CD8-positive, alpha-beta memory T cell (primary cell): ENCODE data around the gene DENND1A. TPM values are rescaled to one million over a fixed set of nuclear protein-coding genes. Genes with fewer than 3 reads are reported as not detected.
"Not testable (repeated sequence)": the region's sequence is repeated elsewhere in the genome, so short reads cannot be mapped to it uniquely, and the experiment has no call there.

ENCODE experiments used
- CTCF ChIA-PET: fragments of 350-600 bp; sonication (Branson Sonifier 250); formaldehyde crosslinking; loops from one replicate; lab custom pipeline; 2021; ENCODE audit warnings: antibody characterized with exemption; lab: Charles Lee
- POLR2A ChIA-PET: fragments of 350-600 bp; sonication (Branson Sonifier 250); formaldehyde crosslinking; loops from one replicate; lab custom pipeline; 2021; ENCODE audit warnings: antibody characterized with exemption; lab: Charles Lee
- DNase-seq, 5 donors: peaks; one replicate each; pipeline versions ENCODE4 v3.0.0 to v3.0.0-alpha.2; 2020 to 2022; ENCODE audit warnings: mixed read lengths in 1 of 5
- H3K27ac ChIP-seq: one replicate; pipeline ENCODE4 v1.7.0; 2013; ENCODE audit warnings: low read depth, mild to moderate bottlenecking, low read length, moderate library complexity
- H3K27me3 ChIP-seq: 2 replicates; pipeline ENCODE4 v1.7.0; 2013; ENCODE audit warnings: low read length, mild to moderate bottlenecking; ENCODE audit not compliant: insufficient read depth, poor library complexity, severe bottlenecking
- H3K36me3 ChIP-seq: 2 replicates; pipeline ENCODE4 v1.7.0; 2013; ENCODE audit warnings: mild to moderate bottlenecking, low read length, moderate library complexity; ENCODE audit not compliant: insufficient read depth
- H3K4me1 ChIP-seq: 2 replicates; pipeline ENCODE4 v1.7.0; 2013; ENCODE audit warnings: mild to moderate bottlenecking, low read length, moderate library complexity; ENCODE audit not compliant: insufficient read depth
- H3K4me3 ChIP-seq: 2 replicates; pipeline ENCODE4 v1.7.0; 2013; ENCODE audit warnings: mild to moderate bottlenecking, low read length
- H3K9me3 ChIP-seq: 2 replicates; pipeline ENCODE4 v1.7.0; 2013; ENCODE audit warnings: mild to moderate bottlenecking, low read length
- H3K27ac Mint-ChIP-seq, 8 donors: one replicate each; pipeline ENCODE4 v1.8.0; 2020 to 2021; ENCODE audit warnings: mixed read lengths in 8 of 8, mild to moderate bottlenecking in 6 of 8, inconsistent platforms in 3 of 8, moderate library complexity in 3 of 8
- H3K27me3 Mint-ChIP-seq, 2 donors: one replicate each; pipeline ENCODE4 v1.8.0; 2020 to 2021; ENCODE audit warnings: mixed read lengths in 2 of 2, mild to moderate bottlenecking in 1 of 2, moderate library complexity in 1 of 2
- H3K36me3 Mint-ChIP-seq, 3 donors: one replicate each; pipeline ENCODE4 v1.8.0; 2020 to 2021; ENCODE audit warnings: mixed read lengths in 3 of 3, inconsistent platforms in 1 of 3, mild to moderate bottlenecking in 1 of 3
- H3K4me1 Mint-ChIP-seq, 3 donors: one replicate each; pipeline ENCODE4 v1.8.0; 2020 to 2021; ENCODE audit warnings: mixed read lengths in 3 of 3, inconsistent platforms in 1 of 3, mild to moderate bottlenecking in 1 of 3
- H3K4me3 Mint-ChIP-seq, 7 donors: one replicate each; pipeline ENCODE4 v1.8.0; 2020 to 2021; ENCODE audit warnings: mixed read lengths in 7 of 7, mild to moderate bottlenecking in 6 of 7, moderate library complexity in 4 of 7, inconsistent platforms in 2 of 7
- H3K9me3 Mint-ChIP-seq, 5 donors: one replicate each; pipeline ENCODE4 v1.8.0; 2020 to 2022; ENCODE audit warnings: mixed read lengths in 5 of 5, mild to moderate bottlenecking in 3 of 5, moderate library complexity in 2 of 5, inconsistent platforms in 1 of 5
- polyA plus RNA-seq: library from polyadenylated mRNA; unstranded; fragments of 300-500 nt; fragmentation: Illumina TruSeq; gene quantifications from one replicate; pipeline ENCODE4 v1.2.3, GENCODE V29; 2021
- total RNA-seq, 2 experiments: library from RNA; stranded (reverse); gene quantifications; one replicate each; pipeline ENCODE4 v1.2.3, GENCODE V29; 2021

The DENND1A gene
- total and polyA plus RNA-seq, 3 experiments from 2014 or later = 7.2 to 15.1 (median 15.0) TPM

DNA sequence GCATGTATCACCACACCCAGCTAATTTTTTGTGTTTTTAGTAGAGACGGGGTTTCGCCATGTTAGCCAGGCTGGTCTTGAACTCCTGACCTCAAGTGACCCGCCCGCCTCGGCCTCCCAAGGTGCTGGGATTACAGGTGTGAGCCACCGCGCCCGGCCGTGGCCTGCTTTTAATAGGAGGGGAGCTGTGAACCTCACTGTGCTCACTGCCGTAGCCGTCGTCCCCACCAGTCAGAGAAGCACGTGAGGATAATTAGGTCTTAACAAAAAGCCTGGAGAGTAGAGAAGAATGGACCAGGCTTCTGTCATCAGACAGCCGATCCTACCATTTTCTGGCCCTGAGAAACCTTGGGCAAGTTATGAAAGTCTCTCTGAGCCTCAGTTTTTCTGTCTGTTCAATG is 531.0 kb downstream of the DENND1A start:
- H3K27me3 ChIP-seq, H3K4me1 ChIP-seq, H3K4me3 ChIP-seq, H3K36me3 Mint-ChIP-seq, H3K4me3 Mint-ChIP-seq, H3K4me1 Mint-ChIP-seq, H3K27me3 Mint-ChIP-seq, H3K9me3 ChIP-seq, H3K27ac Mint-ChIP-seq, DNase-seq, CTCF ChIA-PET, POLR2A ChIA-PET, H3K27ac ChIP-seq, H3K36me3 ChIP-seq, H3K9me3 Mint-ChIP-seq: not testable (repeated sequence)

DNA sequence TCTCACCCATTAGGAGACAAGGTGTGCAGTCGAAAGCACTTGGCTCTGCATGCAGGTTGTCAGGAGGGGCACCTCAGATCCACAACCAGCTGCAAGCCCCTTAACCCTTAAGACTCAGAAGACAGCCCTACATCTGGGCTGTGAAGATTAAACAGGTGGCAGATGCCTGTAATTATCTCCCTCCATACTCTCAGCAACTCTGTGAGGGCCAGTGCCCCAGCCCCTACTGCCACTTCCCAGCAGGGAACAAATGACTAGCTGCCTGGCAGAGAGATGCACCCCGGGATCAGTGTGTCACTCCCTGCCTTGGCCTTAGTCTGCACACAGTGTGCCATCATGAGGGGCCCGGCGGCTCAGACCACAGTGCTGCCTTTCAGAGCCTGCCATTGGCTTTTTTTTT is 532.0 kb downstream of the DENND1A start:
- peaks cover 0 to 1% (median 1%) of the 10 kb centered on the region in 3 donors for H3K36me3 Mint-ChIP-seq
- no peaks in the 10 kb centered on the region for H3K4me1 Mint-ChIP-seq
- POLR2A ChIA-PET = no interaction called here

DNA sequence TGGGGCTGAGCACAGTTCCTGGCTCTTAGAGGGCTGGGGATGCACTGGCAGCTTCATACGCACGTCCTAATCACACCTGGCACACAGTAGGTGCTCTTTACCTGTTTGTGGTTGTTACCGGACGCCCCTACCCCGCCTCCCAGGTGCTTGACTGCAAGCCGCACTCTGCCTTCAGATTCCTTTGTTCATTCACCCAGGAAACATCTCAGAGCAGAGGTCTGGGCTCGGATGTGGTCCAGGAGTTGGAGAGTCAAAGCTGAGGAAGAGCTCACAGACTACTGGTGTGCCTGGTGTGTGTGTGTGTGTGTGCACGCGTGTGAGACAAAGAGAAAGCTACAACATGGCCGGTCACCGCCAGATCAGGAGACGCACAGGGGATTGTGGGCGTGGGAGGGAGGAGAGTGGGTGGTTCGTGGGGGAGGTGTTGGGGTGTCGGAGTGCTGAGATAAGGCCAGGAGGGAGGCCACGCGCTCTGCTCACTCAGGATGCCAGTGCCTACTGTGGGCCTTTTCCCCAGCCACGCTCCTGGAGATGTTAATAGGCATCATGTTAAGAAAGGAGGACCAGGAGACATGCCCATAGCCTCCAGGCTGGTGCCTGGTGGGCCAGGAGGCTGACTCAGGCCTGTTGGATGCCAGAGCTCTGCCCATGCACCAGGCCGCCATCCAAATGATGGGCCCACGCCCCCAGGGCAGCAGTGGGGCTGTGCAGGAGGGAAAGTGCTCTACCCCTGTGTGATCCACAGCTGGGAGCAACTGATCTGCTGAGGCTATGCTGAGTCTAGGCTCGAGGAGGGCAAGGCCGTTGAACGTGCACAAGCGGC is 534.0 kb downstream of the DENND1A start:
- ChIA-PET POLR2A (no interaction called here), CTCF (interaction anchor here (0.8 kb wide), 1 partner anchor 41 kb away, joined by 3 read pairs; no protein-coding TSS in a partner anchor)
- Mint-ChIP-seq H3K9me3 (no peaks in the 10 kb centered on the region), H3K27ac (no peak overlapping the region), H3K4me3 (no peak overlapping the region), H3K27me3 (no peaks in the 10 kb centered on the region), H3K36me3 (no peaks in the 10 kb centered on the region), H3K4me1 (no peaks in the 10 kb centered on the region)
- no peak overlapping the region for H3K4me3 ChIP-seq
- H3K36me3 ChIP-seq = no peaks in the 10 kb centered on the region
- H3K9me3 ChIP-seq = no peaks in the 10 kb centered on the region
- H3K27ac ChIP-seq = no peak overlapping the region
- H3K4me1 ChIP-seq = no peaks in the 10 kb centered on the region
- DNase-seq = no peak
- H3K27me3 ChIP-seq = no peaks in the 10 kb centered on the region

More for the DNA sequence above, 532.0 kb downstream of the DENND1A start:
- H3K9me3 ChIP-seq = no peaks in the 10 kb centered on the region
- CTCF ChIA-PET = no interaction called here
- no peak overlapping the region for H3K27ac ChIP-seq
- no peak overlapping the region for H3K4me3 ChIP-seq
- H3K27me3 ChIP-seq = no peaks in the 10 kb centered on the region
- Mint-ChIP-seq H3K27me3 (no peaks in the 10 kb centered on the region), H3K9me3 (no peaks in the 10 kb centered on the region), H3K4me3 (no peak overlapping the region), H3K27ac (no peak overlapping the region)
- no peak for DNase-seq
- H3K36me3 ChIP-seq = no peaks in the 10 kb centered on the region
- H3K4me1 ChIP-seq = no peaks in the 10 kb centered on the region

DNA sequence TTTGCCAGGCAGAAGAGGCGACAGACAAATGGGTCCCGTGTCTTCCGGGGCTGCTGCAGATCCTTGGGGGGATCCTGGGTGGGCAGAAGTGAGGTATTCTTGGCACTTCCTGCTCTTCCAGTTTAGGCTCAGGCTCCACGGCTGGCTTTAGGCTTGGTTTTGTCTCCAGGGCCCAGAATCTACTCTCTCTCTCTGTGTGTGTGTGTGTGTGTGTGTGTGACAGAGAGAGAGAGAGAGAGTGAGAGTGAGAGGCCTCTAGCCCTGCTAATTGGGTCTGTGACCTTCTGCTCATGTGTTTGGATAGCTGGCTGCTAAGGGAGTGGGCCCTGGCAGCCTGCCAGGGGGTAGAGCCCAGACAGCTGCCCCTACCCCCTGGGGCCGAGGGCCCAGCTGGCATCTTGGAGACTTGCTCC is 534.6 kb downstream of the DENND1A start:
- Mint-ChIP-seq H3K27me3 (no peaks in the 10 kb centered on the region), H3K4me1 (no peaks in the 10 kb centered on the region), H3K4me3 (no peak overlapping the region), H3K36me3 (no peaks in the 10 kb centered on the region), H3K27ac (no peak overlapping the region), H3K9me3 (no peaks in the 10 kb centered on the region)
- ChIA-PET POLR2A (no interaction called here), CTCF (no interaction called here)
- H3K27ac ChIP-seq = no peak overlapping the region
- no peaks in the 10 kb centered on the region for H3K4me1 ChIP-seq
- no peak for DNase-seq
- H3K4me3 ChIP-seq = no peak overlapping the region
- no peaks in the 10 kb centered on the region for H3K9me3 ChIP-seq
- H3K36me3 ChIP-seq = no peaks in the 10 kb centered on the region
- no peaks in the 10 kb centered on the region for H3K27me3 ChIP-seq

DNA sequence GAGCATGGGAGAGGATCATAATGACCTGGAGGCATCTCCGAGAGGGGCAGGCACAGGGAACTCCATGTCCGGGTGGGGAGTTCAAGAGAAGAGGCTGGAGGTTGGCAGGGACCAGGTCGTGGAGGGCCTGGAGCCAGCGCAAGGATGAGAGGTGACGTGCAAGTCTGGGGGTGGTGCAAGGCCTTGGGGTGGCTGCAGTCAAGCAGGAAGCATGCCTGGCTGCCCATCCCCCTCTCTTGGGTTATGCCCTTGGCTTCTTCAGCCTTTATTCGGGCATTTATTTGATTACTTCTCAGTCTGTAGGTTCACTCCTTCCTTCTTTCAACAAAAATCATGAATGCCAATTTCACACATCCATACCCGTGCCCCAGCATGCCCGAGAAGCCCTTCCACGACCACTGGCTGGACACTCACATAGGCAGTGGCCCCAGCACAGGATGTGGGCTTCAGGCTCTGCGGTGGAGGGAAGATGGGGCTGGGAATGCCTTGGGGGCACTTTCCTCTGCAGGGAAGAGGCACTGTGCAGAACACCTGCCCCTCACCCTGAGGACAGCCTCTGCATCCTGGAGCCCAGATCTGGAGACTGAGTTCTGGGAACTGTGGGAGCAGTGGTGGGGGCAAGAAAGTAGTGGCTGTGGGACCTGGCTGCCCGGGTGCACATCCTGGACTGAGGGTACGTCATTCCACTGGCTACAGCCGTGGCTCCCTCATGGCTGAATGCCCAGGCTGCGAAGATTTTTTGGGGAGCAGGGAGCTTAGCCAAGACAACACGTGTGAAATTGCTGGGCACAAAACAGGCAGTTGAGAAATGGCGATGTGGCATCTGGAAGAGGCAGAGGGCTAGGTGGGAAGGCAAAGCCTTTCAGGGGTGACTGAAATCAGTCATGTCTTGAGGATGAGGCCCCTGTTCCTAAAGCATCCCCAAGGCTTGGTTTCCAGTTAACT is 535.4 kb downstream of the DENND1A start:
- Mint-ChIP-seq H3K27me3 (no peaks in the 10 kb centered on the region), H3K36me3 (no peaks in the 10 kb centered on the region), H3K4me1 (no peaks in the 10 kb centered on the region), H3K4me3 (no peak overlapping the region), H3K27ac (no peak overlapping the region), H3K9me3 (no peaks in the 10 kb centered on the region)
- no peaks in the 10 kb centered on the region for H3K9me3 ChIP-seq
- H3K4me1 ChIP-seq = no peaks in the 10 kb centered on the region
- ChIA-PET CTCF (no interaction called here), POLR2A (no interaction called here)
- no peak for DNase-seq
- no peak overlapping the region for H3K4me3 ChIP-seq
- no peaks in the 10 kb centered on the region for H3K36me3 ChIP-seq
- H3K27ac ChIP-seq = no peak overlapping the region
- no peaks in the 10 kb centered on the region for H3K27me3 ChIP-seq

DNA sequence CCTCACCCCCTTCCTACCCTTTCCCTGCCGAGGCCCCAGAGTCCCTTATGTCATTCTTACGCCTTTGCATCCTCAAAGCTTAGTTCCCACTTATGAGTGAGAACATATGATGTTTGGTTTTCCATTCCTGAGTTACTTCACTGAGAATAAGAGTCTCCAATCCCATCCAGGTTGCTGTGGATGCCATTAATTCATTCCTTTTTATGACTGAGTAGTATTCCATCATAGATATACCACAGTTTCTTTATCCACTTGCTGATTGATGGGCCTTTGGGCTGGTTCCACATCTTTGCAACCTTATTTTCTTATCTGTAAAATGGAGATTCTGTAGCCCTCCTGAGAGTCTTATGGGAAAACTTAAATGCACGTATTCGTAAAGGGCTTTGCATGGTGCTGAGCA is 537.1 kb downstream of the DENND1A start:
- Histone ChIP-seq H3K36me3 (no peaks in the 10 kb centered on the region), H3K27ac (no peak overlapping the region), H3K27me3 (no peaks in the 10 kb centered on the region), H3K9me3 (no peaks in the 10 kb centered on the region), H3K4me3 (no peak overlapping the region), H3K4me1 (no peaks in the 10 kb centered on the region)
- H3K9me3 Mint-ChIP-seq = no peaks in the 10 kb centered on the region
- no peaks in the 10 kb centered on the region for H3K36me3 Mint-ChIP-seq
- no peak overlapping the region for H3K4me3 Mint-ChIP-seq
- H3K4me1 Mint-ChIP-seq = no peaks in the 10 kb centered on the region
- CTCF ChIA-PET = no interaction called here
- H3K27ac Mint-ChIP-seq = no peak overlapping the region
- no peak for DNase-seq
- POLR2A ChIA-PET = no interaction called here
- no peaks in the 10 kb centered on the region for H3K27me3 Mint-ChIP-seq

DNA sequence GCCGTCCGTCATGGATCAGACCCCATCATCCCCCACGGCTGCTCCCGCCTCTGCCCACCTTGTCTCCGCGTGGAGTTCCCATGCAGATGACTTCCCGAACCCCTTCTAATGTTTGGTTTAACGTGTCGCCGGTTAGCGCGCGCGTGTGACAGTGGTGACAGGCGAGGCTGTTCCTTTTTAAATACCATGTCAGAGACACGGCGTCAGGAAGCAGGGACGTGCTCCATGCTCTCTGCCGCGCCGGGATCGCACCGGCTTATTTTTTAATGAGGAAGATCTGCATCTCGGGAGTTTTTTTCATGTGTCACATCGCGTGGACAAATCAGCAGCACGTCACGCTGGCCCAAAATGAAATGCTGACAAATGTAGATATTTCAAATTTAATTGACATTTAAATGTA is 538.0 kb downstream of the DENND1A start:
- POLR2A ChIA-PET = no interaction called here
- Histone ChIP-seq H3K9me3 (no peaks in the 10 kb centered on the region), H3K36me3 (no peaks in the 10 kb centered on the region)

DNA sequence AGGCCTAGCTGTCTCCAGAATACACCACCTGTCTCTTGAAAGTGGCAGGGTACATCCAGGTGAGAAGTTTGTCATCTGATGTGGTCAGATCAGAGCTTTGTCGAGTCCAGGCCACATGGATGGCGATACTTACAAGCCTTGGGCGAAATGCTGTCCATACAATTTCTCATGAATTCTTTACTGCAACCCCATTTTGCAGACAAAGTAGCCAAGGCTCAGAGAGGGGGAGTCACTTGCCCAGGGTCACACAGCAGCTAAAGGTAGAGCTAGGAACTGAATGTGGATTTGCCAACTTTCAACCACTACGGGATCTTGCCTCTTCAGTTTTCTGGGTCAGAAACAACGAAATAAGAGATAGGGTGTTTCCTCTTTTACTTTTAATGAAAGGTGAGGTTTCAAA is 538.7 kb downstream of the DENND1A start:
- no peak overlapping the region for H3K27ac Mint-ChIP-seq
- H3K4me3 ChIP-seq = no peak overlapping the region
- H3K9me3 Mint-ChIP-seq = no peaks in the 10 kb centered on the region
- H3K36me3 ChIP-seq = no peaks in the 10 kb centered on the region
- no peak overlapping the region for H3K4me3 Mint-ChIP-seq
- H3K27me3 Mint-ChIP-seq = no peaks in the 10 kb centered on the region
- no peaks in the 10 kb centered on the region for H3K27me3 ChIP-seq
- H3K36me3 Mint-ChIP-seq = no peaks in the 10 kb centered on the region
- no peak for DNase-seq
- no peaks in the 10 kb centered on the region for H3K4me1 Mint-ChIP-seq
- H3K4me1 ChIP-seq = no peaks in the 10 kb centered on the region
- ChIA-PET CTCF (no interaction called here), POLR2A (interaction anchor here (0.6 kb wide), 1 partner anchor 459 kb away, joined by 5 read pairs; no protein-coding TSS in a partner anchor)
- H3K27ac ChIP-seq = no peak overlapping the region
- H3K9me3 ChIP-seq = no peaks in the 10 kb centered on the region

More for the DNA sequence above, 538.0 kb downstream of the DENND1A start:
- Mint-ChIP-seq H3K9me3 (no peaks in the 10 kb centered on the region), H3K36me3 (no peaks in the 10 kb centered on the region), H3K27me3 (no peaks in the 10 kb centered on the region), H3K4me1 (no peaks in the 10 kb centered on the region), H3K27ac (no peak overlapping the region), H3K4me3 (no peak overlapping the region)
- H3K4me1 ChIP-seq = no peaks in the 10 kb centered on the region
- H3K27me3 ChIP-seq = no peaks in the 10 kb centered on the region
- H3K4me3 ChIP-seq = no peak overlapping the region
- CTCF ChIA-PET = no interaction called here
- no peak overlapping the region for H3K27ac ChIP-seq
- no peak for DNase-seq
